Activated CD4-positive, CD25-positive, alpha-beta regulatory T cell (primary cell): ENCODE data around the gene CXCL3.

ENCODE experiments used
- DNase-seq, 4 experiments: peaks; one replicate each; lab custom pipeline; 2025; lab: John Stamatoyannopoulos, UW

CXCL3 gene

GRCh38 chr4:74055498-74055897, 17.0 kb upstream of the CXCL3 start:
- DNase-seq: no peak

- DNase-seq: no peak
Measured at GRCh38 chr4:74055096-74055495, 16.6 kb upstream of the CXCL3 start.

GRCh38 chr4:74054483-74055047, 16.1 kb upstream of the CXCL3 start:
- DNase-seq: no peak

GRCh38 chr4:74047152-74047551, 8.7 kb upstream of the CXCL3 start:
- DNase-seq: no peak

- DNase-seq: no peak
Measured at GRCh38 chr4:74045772-74046171, 7.3 kb upstream of the CXCL3 start.

- no peak for DNase-seq
Measured at GRCh38 chr4:74045247-74045646, 6.8 kb upstream of the CXCL3 start.

- no peak for DNase-seq
Measured at GRCh38 chr4:74044677-74045076, 6.2 kb upstream of the CXCL3 start.

- no peak for DNase-seq
Measured at GRCh38 chr4:74042681-74043080, 4.2 kb upstream of the CXCL3 start.

GRCh38 chr4:74041418-74041817, 2.9 kb upstream of the CXCL3 start:
- no peak for DNase-seq

- DNase-seq: no peak
Measured at GRCh38 chr4:74039315-74039763, 850 bp upstream of the CXCL3 start.

GRCh38 chr4:74038086-74038424, 434 bp downstream of the CXCL3 start:
- DNase-seq: no peak

- no peak for DNase-seq
Measured at GRCh38 chr4:74037076-74037955, 1.2 kb downstream of the CXCL3 start.

- DNase-seq: no peak
Measured at GRCh38 chr4:74033739-74034138, 4.8 kb downstream of the CXCL3 start.

GRCh38 chr4:74032064-74032463, 6.4 kb downstream of the CXCL3 start:
- DNase-seq: no peak

GRCh38 chr4:74031576-74031975, 6.9 kb downstream of the CXCL3 start:
- DNase-seq: no peak

- DNase-seq: no peak
Measured at GRCh38 chr4:74030285-74030684, 8.2 kb downstream of the CXCL3 start.

- DNase-seq: no peak
Measured at GRCh38 chr4:74028504-74028903, 10.0 kb downstream of the CXCL3 start.

GRCh38 chr4:74023709-74024108, 14.8 kb downstream of the CXCL3 start:
- DNase-seq: no peak

GRCh38 chr4:74021601-74022000, 16.9 kb downstream of the CXCL3 start:
- no peak for DNase-seq

GRCh38 chr4:74018771-74019170, 19.7 kb downstream of the CXCL3 start:
- DNase-seq: no peak

- DNase-seq: no peak
Measured at GRCh38 chr4:74018116-74018515, 20.4 kb downstream of the CXCL3 start.

GRCh38 chr4:74016068-74016467, 22.4 kb downstream of the CXCL3 start:
- DNase-seq: no peak

GRCh38 chr4:74015126-74015780, 23.2 kb downstream of the CXCL3 start:
- no peak for DNase-seq
